Bronchial epithelial cell (primary cell): ENCODE measurements around the gene ARFIP1. TPM values are rescaled to one million over a fixed set of nuclear protein-coding genes. Genes with fewer than 3 reads are reported as not detected.
A peak's percentile ranks its signal among the peaks of the same experiment; 100 is the strongest.

Experiments
- DNase-seq: peaks from one replicate; pipeline ENCODE4 v3.0.0-alpha.2; 2010; ENCODE audit warnings: low read depth
- FAIRE-seq: peaks from 2 replicates; lab custom pipeline; 2011; peaks lifted over from hg19 to GRCh38; lab: Jason Lieb, UNC
- H3K27me3 ChIP-seq: 2 replicates; pipeline ENCODE4 v1.5.1; 2011; ENCODE audit warnings: low read length; ENCODE audit not compliant: control insufficient read depth, insufficient read depth
- H3K36me3 ChIP-seq: 2 replicates; pipeline ENCODE4 v1.5.1; 2011; ENCODE audit warnings: low read length; ENCODE audit not compliant: control insufficient read depth, insufficient read depth
- H3K4me3 ChIP-seq: 2 replicates; pipeline ENCODE4 v1.5.1; 2011; ENCODE audit warnings: mild to moderate bottlenecking, low read depth, low read length, control low read depth
- CTCF ChIP-seq: IDR thresholded peaks from 2 replicates; pipeline ENCODE4 v1.5.1; 2011; ENCODE audit warnings: mild to moderate bottlenecking, moderate library complexity, low read length, control low read depth, inconsistent platforms; ENCODE audit not compliant: insufficient read depth, severe bottlenecking
- total RNA-seq: library from RNA; depleted of rRNA; stranded (reverse); fragments of >200 nt; gene quantifications from 2 replicates; pipeline ENCODE4 v1.2.1, GENCODE V29; 2014

The ARFIP1 gene
- total RNA-seq, 1 donor from 2014 or later: 35.8 TPM

DNA sequence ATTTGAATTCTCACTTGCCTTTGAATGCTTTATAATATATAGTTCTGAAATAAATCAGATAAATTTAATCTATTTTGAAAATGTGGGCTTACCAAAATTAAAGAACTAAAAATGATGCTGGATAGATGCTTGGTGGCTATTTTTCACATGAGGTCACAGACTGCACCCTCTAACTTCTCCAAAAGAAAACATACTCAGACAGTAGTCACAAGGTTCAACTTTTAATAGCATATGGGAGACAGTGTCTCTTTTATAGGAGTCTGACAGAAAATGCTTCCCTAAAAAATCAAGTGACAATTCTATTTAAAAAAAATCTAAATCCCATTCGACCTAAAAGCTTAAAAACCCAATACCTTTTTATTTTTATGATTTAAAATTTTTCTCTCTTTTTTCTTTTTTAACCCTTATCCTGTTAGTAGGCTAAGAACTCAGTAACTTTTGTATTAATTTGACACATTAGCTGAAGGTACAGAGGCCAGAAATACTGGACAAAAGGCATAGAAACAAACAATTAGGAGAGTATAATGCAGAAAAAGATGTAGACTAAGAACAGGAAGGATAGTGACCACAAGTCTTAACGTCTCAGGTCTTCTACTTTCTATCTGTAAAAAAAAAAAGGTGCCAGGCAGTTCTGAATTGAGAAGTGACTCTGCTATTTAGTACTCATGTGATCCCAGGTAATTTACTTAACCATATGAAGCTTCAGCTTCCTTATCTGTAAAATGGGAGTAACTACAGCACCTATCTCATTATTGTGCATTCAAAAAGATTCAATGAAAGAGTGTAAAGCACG lies 7.8 kb upstream of the ARFIP1 start:
- no peak overlapping the region for H3K4me3 ChIP-seq
- H3K36me3 ChIP-seq: no peaks in the 10 kb centered on the region
- no peak for TF ChIP-seq CTCF
- FAIRE-seq: no peak
- DNase-seq: no peak
- H3K27me3 ChIP-seq: no peaks in the 10 kb centered on the region

- H3K4me3 ChIP-seq: no peak overlapping the region
- DNase-seq (no peak), FAIRE-seq (no peak)
- H3K27me3 ChIP-seq: no peaks in the 10 kb centered on the region
- no peak for TF ChIP-seq CTCF
- H3K36me3 ChIP-seq: no peaks in the 10 kb centered on the region
These were observed 6.4 kb upstream of the ARFIP1 start for GRCh38 chr4:152773339-152773738.

- Histone ChIP-seq H3K4me3 (no peak overlapping the region), H3K27me3 (no peaks in the 10 kb centered on the region), H3K36me3 (no peaks in the 10 kb centered on the region)
- DNase-seq: no peak
- TF ChIP-seq CTCF: no peak
- FAIRE-seq: no peak
These were observed 5.8 kb upstream of the ARFIP1 start for GRCh38 chr4:152773953-152774352.

DNA sequence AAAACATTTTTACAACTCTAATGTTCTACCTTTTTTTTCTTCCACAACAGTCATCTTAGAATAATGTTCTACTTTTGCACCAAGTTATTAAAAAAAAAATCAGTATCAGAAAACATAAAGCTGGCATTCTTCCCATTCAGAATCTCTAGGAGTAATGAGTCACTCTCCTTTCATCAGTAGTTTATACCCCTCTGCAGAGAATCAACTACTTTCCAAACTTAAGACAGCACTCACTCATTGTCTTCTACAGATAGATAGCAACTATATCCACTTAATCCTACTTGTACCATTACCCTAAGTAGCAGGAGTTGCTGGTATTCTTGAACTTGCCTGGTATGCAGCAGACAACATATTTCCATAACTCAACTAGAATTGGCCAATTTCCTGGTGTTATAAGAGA lies 3.4 kb upstream of the ARFIP1 start:
- H3K4me3 ChIP-seq: no peak overlapping the region
- FAIRE-seq: no peak
- no peak for TF ChIP-seq CTCF
- no peaks in the 10 kb centered on the region for H3K27me3 ChIP-seq
- DNase-seq: peak; percentile 51
- no peaks in the 10 kb centered on the region for H3K36me3 ChIP-seq

GRCh38 chr4:152777488-152777887 lies 2.3 kb upstream of the ARFIP1 start:
- FAIRE-seq: no peak
- no peak for DNase-seq
- no peak for TF ChIP-seq CTCF
- no peak overlapping the region for H3K4me3 ChIP-seq
- no peaks in the 10 kb centered on the region for H3K27me3 ChIP-seq
- H3K36me3 ChIP-seq: no peaks in the 10 kb centered on the region
